Naive B cell (primary cell): ENCODE measurements around the gene PTPRG. TPM values are rescaled to one million over a fixed set of nuclear protein-coding genes. Genes with fewer than 3 reads are reported as not detected.

Source experiments
- ATAC-seq, 2 donors: fragments of 150-1000 bp; cut with Tn5 transposase; 2 replicates each; pipeline ENCODE4 v1.10.0; 2021; ENCODE audit warnings: low read depth in 2 of 2, mild to moderate bottlenecking in 2 of 2, moderate library complexity in 2 of 2
- DNase-seq: peaks from one replicate; pipeline ENCODE4 v3.0.0; 2022
- H3K27ac Mint-ChIP-seq, 6 donors: one replicate each; pipeline ENCODE4 v1.8.0; 2020 to 2022; ENCODE audit warnings: mild to moderate bottlenecking in 6 of 6, mixed read lengths in 6 of 6, moderate library complexity in 5 of 6, inconsistent platforms in 2 of 6
- H3K27me3 Mint-ChIP-seq, 3 donors: one replicate each; pipeline ENCODE4 v1.8.0; 2021 to 2022; ENCODE audit warnings: mixed read lengths in 3 of 3, mild to moderate bottlenecking in 1 of 3
- H3K36me3 Mint-ChIP-seq, 2 donors: one replicate each; pipeline ENCODE4 v1.8.0; 2020 to 2022; ENCODE audit warnings: mixed read lengths in 2 of 2, inconsistent platforms in 1 of 2, mild to moderate bottlenecking in 1 of 2
- H3K4me1 Mint-ChIP-seq, 3 donors: one replicate each; pipeline ENCODE4 v1.8.0; 2020 to 2022; ENCODE audit warnings: mixed read lengths in 3 of 3, inconsistent platforms in 1 of 3, mild to moderate bottlenecking in 1 of 3, moderate library complexity in 1 of 3
- H3K4me3 Mint-ChIP-seq, 8 donors: one replicate each; pipeline ENCODE4 v1.8.0; 2020 to 2022; ENCODE audit warnings: mild to moderate bottlenecking in 8 of 8, mixed read lengths in 8 of 8, moderate library complexity in 8 of 8, inconsistent platforms in 2 of 8
- H3K9me3 Mint-ChIP-seq, 7 donors: one replicate each; pipeline ENCODE4 v1.8.0; 2020 to 2022; ENCODE audit warnings: mixed read lengths in 7 of 7, mild to moderate bottlenecking in 5 of 7, inconsistent platforms in 2 of 7, moderate library complexity in 1 of 7
- polyA plus RNA-seq, 6 donors: library from polyadenylated mRNA; unstranded; fragments of 300-500 nt; fragmentation: Illumina TruSeq; gene quantifications; one replicate each; pipeline ENCODE4 v1.2.3, GENCODE V29; 2021; ENCODE audit warnings: low read depth in 6 of 6

PTPRG gene
- polyA plus RNA-seq, 6 donors from 2014 or later: 0.05 to 0.20 (median 0.10) TPM; not detected in 1

DNA sequence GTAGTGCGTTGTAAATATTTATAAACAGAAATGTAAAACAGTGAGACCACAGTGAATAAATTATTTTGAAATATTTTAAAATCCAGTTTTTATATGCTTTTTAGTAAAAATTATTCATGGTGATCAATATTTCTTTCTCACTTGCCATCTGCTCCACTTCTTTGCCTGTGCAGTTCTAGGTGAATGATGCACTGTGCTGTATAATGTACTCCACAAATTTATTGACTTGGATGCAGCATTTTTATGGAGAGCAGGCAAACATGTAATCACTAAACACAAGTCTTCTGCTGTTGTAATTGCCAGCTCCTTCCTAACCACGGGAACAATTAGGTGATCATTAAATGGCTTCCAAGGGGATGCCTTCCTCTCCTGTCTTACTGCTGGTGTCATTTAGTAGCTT, 395.9 kb downstream of the PTPRG start:
- DNase-seq: no peak
- Mint-ChIP-seq H3K4me3 (no peak overlapping the region), H3K27me3 (no peaks in the 10 kb centered on the region), H3K9me3 (peaks cover 0 to 2% (median 0%) of the 10 kb centered on the region in 7 donors), H3K4me1 (no peaks in the 10 kb centered on the region), H3K36me3 (no peaks in the 10 kb centered on the region), H3K27ac (no peak overlapping the region)
- no peak for ATAC-seq

DNA sequence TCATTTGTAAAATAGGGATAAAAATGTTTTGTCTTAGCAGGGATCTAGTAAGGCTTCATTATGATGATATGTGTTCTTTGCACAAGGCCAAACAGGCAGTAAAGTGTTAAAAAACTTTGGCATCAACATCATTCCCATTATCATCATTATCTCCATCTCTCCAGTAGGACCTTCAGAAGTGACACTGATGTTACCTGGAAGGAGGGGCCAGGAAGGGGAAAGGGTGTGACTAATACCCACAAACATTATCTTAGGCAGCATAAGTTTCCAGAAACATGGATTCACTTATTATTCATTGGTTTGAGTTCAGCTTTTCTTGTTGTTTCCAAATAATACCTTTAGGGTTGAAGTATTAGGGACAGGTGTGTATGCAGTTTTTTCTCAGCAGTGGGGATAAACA, 399.6 kb downstream of the PTPRG start:
- Mint-ChIP-seq H3K27me3 (no peaks in the 10 kb centered on the region), H3K27ac (no peak overlapping the region), H3K4me3 (no peak overlapping the region), H3K36me3 (no peaks in the 10 kb centered on the region), H3K4me1 (no peaks in the 10 kb centered on the region), H3K9me3 (peaks cover 0 to 2% (median 0%) of the 10 kb centered on the region in 7 donors)
- ATAC-seq (no peak), DNase-seq (no peak)

DNA sequence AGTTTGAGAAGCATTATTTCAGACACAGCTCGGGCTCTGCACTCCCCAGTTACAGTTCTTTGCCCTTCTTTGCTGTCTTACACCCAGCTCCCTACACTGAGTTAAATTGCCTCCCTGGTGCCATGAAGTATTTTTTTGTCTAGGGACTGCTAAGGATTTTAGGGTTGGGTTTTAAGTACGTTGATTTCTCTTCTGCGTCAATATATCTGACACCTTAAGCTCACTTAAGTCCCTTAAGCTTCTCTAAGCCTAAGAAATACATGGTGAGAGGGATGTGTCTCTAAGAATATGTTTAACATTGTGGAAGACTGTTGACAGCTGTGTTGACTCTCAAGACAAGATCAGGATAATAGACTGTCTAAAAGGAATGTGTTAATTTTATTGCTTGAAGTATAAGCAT, 400.5 kb downstream of the PTPRG start:
- H3K36me3 Mint-ChIP-seq: no peaks in the 10 kb centered on the region
- no peaks in the 10 kb centered on the region for H3K27me3 Mint-ChIP-seq
- H3K27ac Mint-ChIP-seq: peak overlapping the region in 1 of 6 donors; percentile 46
- no peak overlapping the region for H3K4me3 Mint-ChIP-seq
- no peaks in the 10 kb centered on the region for H3K4me1 Mint-ChIP-seq
- no peak for ATAC-seq
- no peak for DNase-seq
- H3K9me3 Mint-ChIP-seq: peaks cover 0 to 2% (median 0%) of the 10 kb centered on the region in 7 donors

DNA sequence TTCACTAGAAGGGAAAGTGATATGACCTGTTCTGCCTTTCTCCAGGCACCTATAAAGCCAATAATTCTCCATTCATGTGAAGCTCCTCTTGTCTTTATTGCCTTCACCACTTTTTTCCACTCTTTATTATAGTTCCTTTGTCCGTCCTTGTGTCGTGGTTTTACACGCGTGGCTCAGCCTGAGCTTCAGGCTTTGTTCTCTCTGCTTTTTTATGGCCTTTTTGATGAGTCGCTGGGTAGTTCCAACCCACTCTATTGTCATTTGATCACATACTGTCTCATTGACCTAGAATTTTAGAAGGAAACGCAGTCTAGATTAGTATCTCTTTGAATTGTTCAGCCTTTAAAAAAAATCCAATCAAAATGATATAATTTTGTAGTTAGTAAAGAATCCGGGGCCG, 403.2 kb downstream of the PTPRG start:
- Mint-ChIP-seq H3K36me3 (no peaks in the 10 kb centered on the region), H3K27me3 (no peaks in the 10 kb centered on the region), H3K4me3 (no peak overlapping the region), H3K4me1 (no peaks in the 10 kb centered on the region), H3K9me3 (peaks cover 0 to 2% (median 0%) of the 10 kb centered on the region in 7 donors), H3K27ac (no peak overlapping the region)
- DNase-seq: no peak
- ATAC-seq: no peak

DNA sequence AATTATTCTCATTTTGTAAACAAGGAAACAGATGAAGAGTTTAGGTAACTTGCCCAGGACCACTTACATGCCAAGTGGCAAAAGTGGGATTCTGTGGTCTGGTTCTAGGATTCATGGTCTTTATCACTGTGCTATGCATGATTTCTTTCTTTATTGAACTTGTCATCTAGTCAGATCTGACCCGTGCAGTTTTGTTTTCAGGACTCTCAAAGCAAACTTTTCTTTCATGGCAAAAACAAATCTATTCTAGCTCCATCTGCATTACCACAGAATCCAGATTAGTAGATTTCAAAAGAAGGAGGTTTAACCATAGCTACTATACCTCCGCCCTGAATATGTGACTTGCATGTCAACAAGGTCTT, 404.4 kb downstream of the PTPRG start:
- no peak overlapping the region for H3K27ac Mint-ChIP-seq
- no peak overlapping the region for H3K4me3 Mint-ChIP-seq
- no peaks in the 10 kb centered on the region for H3K27me3 Mint-ChIP-seq
- DNase-seq (no peak), ATAC-seq (no peak)
- H3K36me3 Mint-ChIP-seq: no peaks in the 10 kb centered on the region
- H3K9me3 Mint-ChIP-seq: peaks cover 0 to 2% (median 0%) of the 10 kb centered on the region in 7 donors
- H3K4me1 Mint-ChIP-seq: no peaks in the 10 kb centered on the region

DNA sequence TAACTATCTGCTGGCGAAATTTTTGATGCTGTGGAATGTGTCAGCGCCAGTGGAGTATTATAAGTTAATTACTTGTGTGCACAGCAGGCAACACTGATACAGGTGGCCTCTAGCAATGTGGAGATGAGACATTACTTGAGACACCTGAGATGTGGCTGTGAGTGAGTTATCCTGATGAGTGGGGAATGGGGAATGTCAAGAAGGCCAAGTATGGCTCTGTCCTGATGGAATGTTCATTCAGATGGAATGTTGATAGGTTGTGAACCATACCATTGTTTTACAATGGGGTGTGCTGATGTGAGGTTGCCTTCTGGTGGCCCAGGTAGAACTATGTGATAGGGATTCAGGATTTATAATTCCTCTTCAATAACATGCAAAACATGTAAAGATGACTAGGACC, 404.8 kb downstream of the PTPRG start:
- DNase-seq (no peak), ATAC-seq (no peak)
- no peak overlapping the region for H3K4me3 Mint-ChIP-seq
- H3K36me3 Mint-ChIP-seq: no peaks in the 10 kb centered on the region
- H3K27me3 Mint-ChIP-seq: no peaks in the 10 kb centered on the region
- H3K4me1 Mint-ChIP-seq: no peaks in the 10 kb centered on the region
- H3K9me3 Mint-ChIP-seq: peaks cover 0 to 2% (median 0%) of the 10 kb centered on the region in 7 donors
- H3K27ac Mint-ChIP-seq: no peak overlapping the region

DNA sequence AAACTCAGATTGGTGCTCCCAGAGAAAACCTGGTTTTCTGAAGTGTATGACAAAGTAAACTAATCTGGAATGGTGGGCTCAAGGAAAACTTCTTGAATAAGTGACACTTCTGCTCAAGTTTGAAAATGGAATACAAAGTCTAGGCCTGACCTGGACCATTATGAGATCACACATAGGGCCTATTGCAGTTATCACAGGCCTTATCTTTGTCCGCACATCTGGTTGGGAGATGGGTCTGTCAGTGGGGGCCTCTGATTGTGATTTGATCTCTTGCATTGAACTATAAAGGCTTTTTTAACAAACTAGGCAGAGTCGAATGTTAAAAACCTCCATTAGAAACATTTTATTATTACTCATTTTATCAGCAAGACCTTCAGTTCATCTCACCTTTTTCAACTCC, 405.6 kb downstream of the PTPRG start:
- DNase-seq (no peak), ATAC-seq (no peak)
- no peak overlapping the region for H3K27ac Mint-ChIP-seq
- H3K27me3 Mint-ChIP-seq: no peaks in the 10 kb centered on the region
- H3K4me1 Mint-ChIP-seq: no peaks in the 10 kb centered on the region
- H3K4me3 Mint-ChIP-seq: no peak overlapping the region
- no peaks in the 10 kb centered on the region for H3K36me3 Mint-ChIP-seq
- H3K9me3 Mint-ChIP-seq: peaks cover 0 to 3% (median 0%) of the 10 kb centered on the region in 7 donors

DNA sequence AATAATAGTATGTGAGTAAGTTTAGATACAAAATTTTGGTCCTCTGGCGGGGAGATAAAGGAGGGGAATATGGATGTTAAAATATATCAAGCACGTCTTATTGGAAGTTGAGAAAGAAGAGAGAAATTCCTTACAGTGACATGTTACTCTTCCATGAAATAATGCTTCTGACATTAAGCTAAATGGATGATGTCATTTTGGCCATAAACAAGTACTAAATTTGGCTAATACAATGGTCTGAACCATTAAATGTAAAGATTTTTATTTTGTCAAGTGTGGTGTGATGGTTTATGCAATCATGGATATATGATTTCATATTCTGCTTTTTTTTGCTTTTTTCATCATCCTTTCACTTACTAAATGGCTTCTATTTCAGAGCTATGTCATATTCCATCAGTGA, 406.6 kb downstream of the PTPRG start:
- Mint-ChIP-seq H3K27me3 (no peaks in the 10 kb centered on the region), H3K4me3 (no peak overlapping the region), H3K27ac (no peak overlapping the region), H3K36me3 (no peaks in the 10 kb centered on the region), H3K4me1 (no peaks in the 10 kb centered on the region), H3K9me3 (peaks cover 0 to 5% (median 0%) of the 10 kb centered on the region in 7 donors)
- DNase-seq (no peak), ATAC-seq (no peak)

DNA sequence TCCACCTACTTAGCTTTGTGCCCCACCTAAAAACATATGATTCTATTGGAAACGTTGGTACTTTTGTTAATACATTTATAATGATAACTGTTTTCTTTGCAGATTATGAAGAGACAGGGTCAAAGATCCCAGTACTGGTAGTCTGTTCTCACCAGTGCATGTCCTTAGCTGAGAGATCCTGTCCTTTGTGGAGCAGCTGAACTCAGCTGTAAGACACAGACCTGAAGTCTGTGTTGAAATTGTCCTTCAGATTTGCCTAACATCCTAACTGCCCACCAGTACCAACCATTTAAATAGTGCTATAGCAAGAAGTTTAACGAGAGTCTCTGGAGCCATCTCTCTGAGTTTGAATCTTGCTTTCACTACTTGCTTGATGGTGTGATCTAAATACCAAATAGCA, 413.3 kb downstream of the PTPRG start:
- Mint-ChIP-seq H3K36me3 (no peaks in the 10 kb centered on the region), H3K27me3 (no peaks in the 10 kb centered on the region), H3K4me1 (no peaks in the 10 kb centered on the region), H3K4me3 (no peak overlapping the region), H3K27ac (no peak overlapping the region), H3K9me3 (peaks cover 0 to 5% (median 0%) of the 10 kb centered on the region in 7 donors)
- no peak for DNase-seq
- no peak for ATAC-seq

DNA sequence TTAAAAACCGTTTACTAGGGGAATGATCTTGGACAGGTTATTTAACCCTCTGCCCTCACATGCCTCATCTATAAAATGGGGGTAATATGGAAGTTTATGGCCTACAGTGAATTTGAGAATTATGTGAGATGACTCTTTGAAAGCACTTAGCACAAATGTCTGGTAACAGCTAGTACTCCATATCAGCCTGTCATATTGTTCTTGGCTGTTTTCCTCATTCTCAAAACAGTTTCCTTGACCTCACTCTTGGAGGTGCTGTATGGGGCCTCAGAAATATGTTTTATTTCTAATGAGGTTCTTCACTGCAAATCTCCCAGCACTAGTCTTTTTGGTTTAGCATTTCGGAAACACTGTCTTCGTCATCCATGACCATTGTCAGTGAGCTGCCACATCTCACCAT, 413.8 kb downstream of the PTPRG start:
- Mint-ChIP-seq H3K27me3 (no peaks in the 10 kb centered on the region), H3K4me3 (no peak overlapping the region), H3K27ac (no peak overlapping the region), H3K36me3 (no peaks in the 10 kb centered on the region), H3K9me3 (peaks cover 0 to 5% (median 0%) of the 10 kb centered on the region in 7 donors), H3K4me1 (no peaks in the 10 kb centered on the region)
- no peak for ATAC-seq
- no peak for DNase-seq

DNA sequence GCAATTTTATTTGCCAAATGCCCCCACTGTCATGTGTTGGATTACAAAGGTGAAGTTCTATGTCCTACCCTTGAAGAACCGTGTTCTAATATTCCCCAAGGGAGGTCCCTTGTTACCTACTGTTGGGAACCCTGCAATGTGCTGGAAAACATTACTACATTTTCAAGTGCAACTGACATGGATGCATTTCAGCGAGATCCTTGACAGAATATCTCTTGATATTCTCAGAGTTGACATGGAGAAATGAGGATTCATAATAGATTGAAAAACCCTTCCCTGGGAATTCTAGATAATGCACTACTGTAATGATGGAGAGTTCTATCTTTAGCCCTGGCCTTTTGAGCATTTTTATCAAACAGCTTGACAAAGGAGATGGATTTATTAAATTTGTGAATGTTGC, 414.6 kb downstream of the PTPRG start:
- Mint-ChIP-seq H3K27ac (no peak overlapping the region), H3K9me3 (peaks cover 0 to 5% (median 0%) of the 10 kb centered on the region in 7 donors), H3K27me3 (no peaks in the 10 kb centered on the region), H3K4me3 (no peak overlapping the region), H3K4me1 (no peaks in the 10 kb centered on the region), H3K36me3 (no peaks in the 10 kb centered on the region)
- ATAC-seq (no peak), DNase-seq (no peak)

DNA sequence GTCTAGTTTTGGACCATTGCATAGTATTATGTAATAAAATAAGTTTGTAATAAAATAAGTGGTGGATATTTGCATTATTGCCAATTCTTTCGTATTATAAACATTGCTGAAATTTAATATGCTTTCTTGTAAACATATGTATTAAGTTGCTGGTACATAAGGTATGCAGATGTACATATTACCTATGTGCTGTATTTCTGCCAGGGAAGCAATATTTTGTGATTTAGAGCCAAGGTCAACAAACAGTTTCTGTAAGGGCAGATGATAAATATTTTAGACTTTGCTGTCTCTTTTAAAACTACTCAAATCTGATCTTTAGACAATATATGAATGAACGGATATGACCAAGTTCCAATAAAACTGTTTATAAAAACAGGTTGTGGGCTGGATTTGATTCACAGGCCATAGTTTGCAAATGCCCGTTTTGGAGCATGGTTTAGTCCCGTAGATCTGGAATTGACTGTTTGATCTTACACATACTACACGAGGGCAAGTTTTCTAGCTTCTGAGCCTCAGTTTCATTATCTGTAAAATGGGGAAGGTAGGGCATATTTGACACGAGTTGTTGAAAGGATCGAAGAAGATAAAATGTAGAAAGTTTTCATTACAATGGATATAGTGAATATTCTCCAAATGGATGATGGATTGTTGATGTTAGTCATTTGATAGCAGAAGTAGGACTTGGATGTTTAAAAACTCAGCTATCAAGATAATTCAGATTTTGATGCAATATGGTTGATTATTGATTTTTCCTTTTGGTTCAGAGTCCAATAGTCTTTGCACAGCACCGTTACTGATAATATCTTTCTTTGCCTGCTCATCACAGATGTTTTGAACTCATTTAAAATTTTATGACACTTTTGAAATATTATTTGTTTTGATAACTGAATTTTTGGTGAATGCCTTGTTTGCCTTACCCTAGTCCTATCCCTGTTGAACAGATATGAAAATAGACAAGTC, 417.4 kb downstream of the PTPRG start:
- H3K4me3 Mint-ChIP-seq: no peak overlapping the region

DNA sequence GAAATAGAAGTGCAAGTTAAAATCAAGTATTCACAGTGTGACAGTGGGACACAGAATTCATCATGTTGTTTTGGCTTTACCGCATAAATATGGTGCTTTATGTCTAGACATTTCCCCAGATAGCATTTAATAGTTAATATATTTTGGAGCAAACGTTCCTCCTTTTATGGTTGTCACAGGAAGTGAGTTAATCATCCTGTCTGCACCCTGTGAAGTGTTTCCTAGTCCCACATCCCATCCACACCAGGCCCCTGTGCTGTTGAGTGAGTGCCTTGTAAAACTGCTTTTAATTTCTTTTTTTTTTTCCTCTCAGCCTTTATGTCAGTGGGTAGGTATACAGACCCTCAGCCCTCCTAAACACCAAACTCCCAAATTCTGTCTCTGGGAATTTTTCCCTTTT, 418.3 kb downstream of the PTPRG start:
- H3K27ac Mint-ChIP-seq: no peak overlapping the region
- no peaks in the 10 kb centered on the region for H3K4me1 Mint-ChIP-seq
- H3K27me3 Mint-ChIP-seq: no peaks in the 10 kb centered on the region
- no peak overlapping the region for H3K4me3 Mint-ChIP-seq
- ATAC-seq (no peak), DNase-seq (no peak)
- no peaks in the 10 kb centered on the region for H3K9me3 Mint-ChIP-seq
- no peaks in the 10 kb centered on the region for H3K36me3 Mint-ChIP-seq

More for the DNA sequence above, 417.4 kb downstream of the PTPRG start:
- no peaks in the 10 kb centered on the region for H3K27me3 Mint-ChIP-seq
- no peaks in the 10 kb centered on the region for H3K9me3 Mint-ChIP-seq
- DNase-seq (no peak), ATAC-seq (no peak)
- no peaks in the 10 kb centered on the region for H3K36me3 Mint-ChIP-seq
- H3K4me1 Mint-ChIP-seq: no peaks in the 10 kb centered on the region
- no peak overlapping the region for H3K27ac Mint-ChIP-seq

DNA sequence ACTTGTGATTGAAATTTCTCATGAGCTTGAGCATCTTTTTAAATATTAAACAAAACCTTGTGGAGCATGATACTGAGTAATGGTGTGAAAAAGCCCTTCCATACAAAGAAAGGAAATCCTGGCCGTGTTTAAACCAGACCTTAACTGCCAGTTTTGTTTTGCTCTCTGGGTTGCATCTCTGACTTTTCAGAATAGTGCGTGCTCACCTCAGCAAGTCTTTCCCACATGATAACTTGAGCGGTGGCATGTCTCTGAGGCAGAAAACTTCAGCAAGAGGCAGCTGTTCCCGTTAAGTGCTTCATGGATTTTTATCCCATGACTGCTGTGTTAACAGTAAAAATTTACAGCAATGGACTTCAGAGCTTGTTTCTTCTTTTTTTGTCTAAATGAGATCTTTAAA, 418.7 kb downstream of the PTPRG start:
- Mint-ChIP-seq H3K9me3 (no peaks in the 10 kb centered on the region), H3K4me1 (no peaks in the 10 kb centered on the region), H3K4me3 (no peak overlapping the region), H3K27me3 (no peaks in the 10 kb centered on the region), H3K27ac (peak overlapping the region in 1 of 6 donors; percentile 16), H3K36me3 (no peaks in the 10 kb centered on the region)
- ATAC-seq: no peak
- DNase-seq: no peak
